HepG2 (cell line): ENCODE data around the gene FMNL2. TPM values are rescaled to one million over a fixed set of nuclear protein-coding genes. Genes with fewer than 3 reads are reported as not detected.

Experiments
- ATAC-seq: fragments of 200-7000 bp; cut with Tn5 transposase; 3 replicates; pipeline ENCODE4 v1.9.1; 2020; ENCODE audit warnings: mild to moderate bottlenecking, moderate library complexity
- BruUV-seq: library from RNA; stranded (reverse); fragments of 400-500 nt; replicated peaks from 2 replicates; lab custom pipeline; 2021; lab: Mats Ljungman, UMichigan
- CTCF ChIA-PET: fragments of 300-600 bp; formaldehyde crosslinking; extraction: SDS; loops from one replicate; lab custom pipeline; 2021; ENCODE audit warnings: low total read pairs, inconsistent platforms, low intra/inter-chr PET ratio; lab: Yijun Ruan, JAX
- POLR2A ChIA-PET: fragments of 350-600 bp; sonication (Branson Sonifier 250); formaldehyde crosslinking; loops from one replicate; lab custom pipeline; 2020; ENCODE audit warnings: antibody characterized with exemption, inconsistent platforms; lab: Yijun Ruan, JAX
- DNase-seq: peaks from one replicate; pipeline ENCODE4 v3.0.0-alpha.2; 2015; ENCODE audit warnings: low spot score
- FAIRE-seq: peaks from 3 replicates; lab custom pipeline; 2011; peaks lifted over from hg19 to GRCh38; lab: Jason Lieb, UNC
- H2AFZ ChIP-seq: one replicate; pipeline ENCODE4 v1.6.1; 2011; ENCODE audit warnings: low read length, inconsistent platforms
- H3K27ac ChIP-seq: fragments of 300-600 bp; 3 replicates; pipeline ENCODE4 v1.8.0; 2011; ENCODE audit warnings: mixed run types, mild to moderate bottlenecking, mixed read lengths, low read length, inconsistent platforms; ENCODE audit not compliant: insufficient read depth; ENCODE audit errors: extremely low read length
- H3K27me3 ChIP-seq, 2 experiments: fragments of 200-600 bp in 1 of 2; 2 replicates in 1 of 2; 3 replicates in 1 of 2; pipeline versions ENCODE4 v1.6.0 to v1.8.0; 2011; ENCODE audit warnings: low read length in 2 of 2, mild to moderate bottlenecking in 2 of 2, moderate library complexity in 2 of 2, inconsistent platforms in 1 of 2; ENCODE audit not compliant: insufficient read depth in 2 of 2, control insufficient read depth in 1 of 2
- H3K36me3 ChIP-seq, 2 experiments: fragments of 200-600 bp in 1 of 2; replicated peaks in 1 of 2; 2 replicates in 1 of 2; 3 replicates in 1 of 2; pipeline versions ENCODE4 v1.5.1 to v1.8.0; 2011; ENCODE audit warnings: low read length in 2 of 2, inconsistent platforms in 1 of 2; ENCODE audit not compliant: insufficient read depth in 2 of 2, control insufficient read depth in 1 of 2
- H3K4me1 ChIP-seq: 2 replicates; pipeline ENCODE4 v1.5.1; 2012; ENCODE audit warnings: low read length, inconsistent platforms; ENCODE audit not compliant: insufficient read depth
- H3K4me2 ChIP-seq: 2 replicates; pipeline ENCODE4 v1.6.0; 2011; ENCODE audit warnings: low read depth, low read length, inconsistent platforms
- H3K4me3 ChIP-seq, 3 experiments: fragments of 200-600 bp in 1 of 3; sonication (generic), shearing (Covaris generic) in 1 of 3; replicated peaks in 1 of 3; 2 replicates each; pipeline ENCODE4 v1.5.1; 2011 to 2016; ENCODE audit warnings: low read length in 3 of 3, inconsistent platforms in 2 of 3, low read depth in 2 of 3, mild to moderate bottlenecking in 2 of 3, control low read depth in 1 of 3, mixed read lengths in 1 of 3; ENCODE audit not compliant: insufficient read depth in 1 of 3
- H3K79me2 ChIP-seq: one replicate; pipeline ENCODE4 v1.6.1; 2011; ENCODE audit warnings: low read length, inconsistent platforms; ENCODE audit not compliant: insufficient read depth
- H3K9ac ChIP-seq: 2 replicates; pipeline ENCODE4 v1.6.0; 2011; ENCODE audit warnings: mild to moderate bottlenecking, low read depth, low read length, inconsistent platforms; ENCODE audit not compliant: insufficient read depth
- H3K9me3 ChIP-seq: 2 replicates; pipeline ENCODE4 v1.5.1; 2012; ENCODE audit warnings: mild to moderate bottlenecking, low read length
- H4K20me1 ChIP-seq: 2 replicates; pipeline ENCODE4 v1.6.0; 2011; ENCODE audit warnings: inconsistent platforms, mild to moderate bottlenecking, low read length, moderate library complexity; ENCODE audit not compliant: insufficient read depth
- HDAC1 ChIP-seq: sonication (generic); formaldehyde crosslinking; IDR thresholded peaks from 2 replicates; pipeline ENCODE4 v1.5.1; 2020; ENCODE audit warnings: mild to moderate bottlenecking, missing genetic modification reagents
- JUN ChIP-seq: sonication (generic); formaldehyde crosslinking; IDR thresholded peaks from 2 replicates; pipeline ENCODE4 v1.4.0; 2020; ENCODE audit warnings: mild to moderate bottlenecking, missing genetic modification reagents
- KDM3A ChIP-seq: IDR thresholded peaks from 2 replicates; pipeline ENCODE4 v1.6.1; 2018; ENCODE audit warnings: low read depth, missing compliant biosample characterization
- MXI1 ChIP-seq: IDR thresholded peaks from 3 replicates; pipeline ENCODE4 v1.6.1; 2012; ENCODE audit warnings: low read depth, low read length, inconsistent platforms, borderline replicate concordance
- NFE2 ChIP-seq: sonication (generic); formaldehyde crosslinking; IDR thresholded peaks from 2 replicates; pipeline ENCODE4 v1.4.0; 2020; ENCODE audit warnings: missing genetic modification reagents
- SMAD3 ChIP-seq: sonication (generic); formaldehyde crosslinking; IDR thresholded peaks from 2 replicates; pipeline ENCODE4 v1.4.0; 2020; ENCODE audit warnings: missing genetic modification reagents
- SP1 ChIP-seq, 2 experiments: fragments of 450-650 bp in 1 of 2; sonication (generic) in 1 of 2; formaldehyde crosslinking in 1 of 2; IDR thresholded peaks; 2 replicates each; pipeline versions ENCODE4 v1.4.0 to v1.6.1; 2016 to 2020; ENCODE audit warnings: missing genetic modification reagents in 1 of 2
- YEATS2 ChIP-seq: sonication (generic); formaldehyde crosslinking; IDR thresholded peaks from 2 replicates; pipeline ENCODE4 v1.4.0; 2020; ENCODE audit warnings: missing genetic modification reagents, borderline replicate concordance
- ZNF629 ChIP-seq: sonication (generic); formaldehyde crosslinking; conservative IDR thresholded peaks from 2 replicates; pipeline ENCODE4 v1.5.0; 2020; ENCODE audit warnings: missing genetic modification reagents
- ZNF878 ChIP-seq: sonication (generic); formaldehyde crosslinking; IDR thresholded peaks from 2 replicates; pipeline ENCODE4 v1.8.1; 2023; ENCODE audit warnings: mild to moderate bottlenecking, missing genetic modification reagents, moderate library complexity
- WGBS: methylation state at CpG from one replicate; pipeline ENCODE4 v1.1.6; 2017; ENCODE audit warnings: low lambda C conversion rate; 5-methylcytosine and 5-hydroxymethylcytosine counted together
- in situ Hi-C: cut with HindIII; loops from 2 replicates; pipeline ENCODE4 v1.10.0; 2017; ENCODE audit warnings: low pct_unique_long_range_greater_than_20kb; ENCODE audit not compliant: extremely low pct_ligation_motif_present
- intact Hi-C: fragments of 100-400 bp; cut with micrococcal nuclease; formaldehyde crosslinking; loops from one replicate; pipeline ENCODE4 v1.10.0; 2022; ENCODE audit not compliant: unreplicated experiment
- polyA plus RNA-seq, 8 experiments: library from polyadenylated mRNA; depleted of rRNA in 3 of 8; stranded (reverse) in 7 of 8; unstranded in 1 of 8; fragments of >200 nt; fragmentation: Illumina TruSeq in 4 of 8; extraction: Trizol in 4 of 8; gene quantifications; 2 replicates each; pipeline versions ENCODE4 v1.2.1 to v1.2.3, GENCODE V29; 2011 to 2016; ENCODE audit warnings: low read depth in 4 of 8, missing spikeins in 1 of 8, mixed read lengths in 1 of 8; ENCODE audit not compliant: insufficient read depth in 1 of 8
- total RNA-seq, 5 experiments: library from RNA; depleted of rRNA; stranded (reverse); fragments of >200 nt; fragmentation: Illumina TruSeq; extraction: Trizol; gene quantifications; 2 replicates each; pipeline ENCODE4 v1.2.3, GENCODE V29; 2016; ENCODE audit warnings: low read depth in 1 of 5
- TF ChIP-seq, protein P1 (sequence below): sonication (generic); formaldehyde crosslinking; IDR thresholded peaks from 2 replicates; pipeline ENCODE4 v1.9.0; 2022; ENCODE audit warnings: low read depth, missing genetic modification reagents

The FMNL2 gene
- total and polyA plus RNA-seq, 2 of the 13 experiments (the other 11 are each of a cell fraction or from before 2014, with no cell fraction given), result 66.5 to 67.7 TPM

DNA sequence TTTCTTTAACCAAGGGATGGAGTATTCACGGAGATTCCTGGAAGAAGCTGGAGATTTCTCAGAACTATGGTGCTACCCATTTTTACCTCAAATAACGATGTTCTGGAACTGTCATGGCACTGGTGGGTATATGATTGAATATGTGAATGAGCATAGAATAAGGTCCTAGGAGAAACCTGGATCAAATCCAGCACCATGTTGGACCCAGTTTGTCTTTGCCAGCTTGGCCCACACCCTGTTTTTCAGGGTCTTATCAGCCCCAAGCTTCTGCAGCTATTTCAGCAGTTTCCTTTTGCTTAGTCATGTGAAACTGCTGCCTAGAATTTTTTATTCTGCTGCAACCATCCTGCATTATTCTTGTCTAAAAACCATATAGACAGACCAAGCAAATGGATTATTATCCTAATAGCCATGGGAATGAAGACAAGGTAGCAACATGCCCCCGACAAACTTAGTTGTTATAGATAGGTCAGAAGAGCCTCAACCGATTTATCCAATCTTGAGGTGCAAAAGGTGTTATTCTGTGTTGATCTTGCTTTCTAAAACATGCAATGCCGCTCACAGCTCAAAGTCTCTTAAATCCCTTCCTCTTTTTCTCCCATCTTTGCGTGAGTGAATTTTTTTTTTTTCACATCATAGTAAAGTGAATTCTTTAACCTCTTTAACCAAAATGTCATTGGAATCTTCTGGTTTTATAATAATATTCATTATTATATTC, 248.7 kb downstream of the FMNL2 start (continued):
- TF ChIP-seq YEATS2 (CRISPR knock-in tag), result no peak

DNA sequence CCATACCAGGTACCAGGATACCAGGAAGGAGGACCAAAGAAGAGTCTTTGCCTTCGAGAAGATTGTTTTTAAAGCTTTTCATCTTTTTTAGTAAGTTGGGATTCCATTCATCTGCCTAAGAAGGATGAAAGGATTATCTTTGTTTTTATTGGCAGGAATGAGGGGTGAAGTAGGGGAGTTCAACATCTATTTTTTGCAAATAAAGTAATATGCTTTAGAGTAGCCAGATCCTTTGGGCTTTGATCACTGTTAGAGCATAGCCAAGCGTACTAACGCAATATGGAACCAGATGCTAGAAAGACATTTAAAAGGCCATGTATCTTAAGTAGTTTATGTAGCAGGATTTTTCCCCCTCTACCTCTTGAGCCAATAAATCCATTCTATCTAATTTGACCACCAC, 249.3 kb downstream of the FMNL2 start:
- no peaks in the 10 kb centered on the region for H3K4me1 ChIP-seq
- ATAC-seq (no peak), FAIRE-seq (no peak), DNase-seq (no peak)
- H3K9ac ChIP-seq, result no peak overlapping the region
- intact Hi-C loops, result no loop called here
- in situ Hi-C loops, result no loop called here
- no peak overlapping the region for H3K4me3 ChIP-seq
- H4K20me1 ChIP-seq, result no peaks in the 10 kb centered on the region
- 97% methylated on average over 3 of the region's 3 CpGs for WGBS
- H3K27me3 ChIP-seq, result no peaks in the 10 kb centered on the region
- BruUV-seq, result no TSS peak
- H3K27ac ChIP-seq, result no peak overlapping the region
- H3K9me3 ChIP-seq, result no peaks in the 10 kb centered on the region
- peaks cover 21 to 73% of the 10 kb centered on the region in 2 experiments for H3K36me3 ChIP-seq
- no peaks in the 10 kb centered on the region for H3K79me2 ChIP-seq
- H2AFZ ChIP-seq, result no peak overlapping the region
- no peak overlapping the region for H3K4me2 ChIP-seq
- no peak for TF ChIP-seq SMAD3 (CRISPR knock-in tag)
- TF ChIP-seq, protein P1, sequence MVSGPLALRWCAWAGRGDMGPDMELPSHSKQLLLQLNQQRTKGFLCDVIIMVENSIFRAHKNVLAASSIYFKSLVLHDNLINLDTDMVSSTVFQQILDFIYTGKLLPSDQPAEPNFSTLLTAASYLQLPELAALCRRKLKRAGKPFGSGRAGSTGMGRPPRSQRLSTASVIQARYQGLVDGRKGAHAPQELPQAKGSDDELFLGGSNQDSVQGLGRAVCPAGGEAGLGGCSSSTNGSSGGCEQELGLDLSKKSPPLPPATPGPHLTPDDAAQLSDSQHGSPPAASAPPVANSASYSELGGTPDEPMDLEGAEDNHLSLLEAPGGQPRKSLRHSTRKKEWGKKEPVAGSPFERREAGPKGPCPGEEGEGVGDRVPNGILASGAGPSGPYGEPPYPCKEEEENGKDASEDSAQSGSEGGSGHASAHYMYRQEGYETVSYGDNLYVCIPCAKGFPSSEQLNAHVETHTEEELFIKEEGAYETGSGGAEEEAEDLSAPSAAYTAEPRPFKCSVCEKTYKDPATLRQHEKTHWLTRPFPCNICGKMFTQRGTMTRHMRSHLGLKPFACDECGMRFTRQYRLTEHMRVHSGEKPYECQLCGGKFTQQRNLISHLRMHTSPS, result no peak
- TF ChIP-seq MXI1, result no peak
- no peak for TF ChIP-seq ZNF878
- no peak for TF ChIP-seq SP1 (IDR thresholded peaks at IDR 0.05)
- TF ChIP-seq SP1 (CRISPR knock-in tag; IDR thresholded peaks at IDR 0.05), result no peak
- TF ChIP-seq HDAC1, result no peak
- TF ChIP-seq NFE2 (CRISPR knock-in tag), result no peak
- TF ChIP-seq JUN (CRISPR knock-in tag), result no peak
- no peak for TF ChIP-seq KDM3A (CRISPR knock-in tag)
- no peak for TF ChIP-seq ZNF629 (CRISPR knock-in tag)
- ChIA-PET CTCF (no interaction called here), POLR2A (no interaction called here)
